B cell (primary cell): ENCODE measurements around the gene DR1. TPM values are rescaled to one million over a fixed set of nuclear protein-coding genes. Genes with fewer than 3 reads are reported as not detected.

Experiments
- ATAC-seq: fragments of 200-7000 bp; cut with Tn5 transposase; one replicate; pipeline ENCODE4 v1.10.0; 2021; ENCODE audit warnings: low read depth, mild to moderate bottlenecking, moderate number of reproducible peaks, moderate library complexity
- CTCF ChIA-PET: fragments of 350-600 bp; sonication (Branson Sonifier 250); formaldehyde crosslinking; loops from one replicate; lab custom pipeline; 2021; ENCODE audit warnings: antibody characterized with exemption, inconsistent platforms; lab: Charles Lee
- POLR2A ChIA-PET: fragments of 350-600 bp; sonication (Branson Sonifier 250); formaldehyde crosslinking; loops from one replicate; lab custom pipeline; 2021; ENCODE audit warnings: antibody characterized with exemption; lab: Charles Lee
- DNase-seq: peaks from one replicate; pipeline ENCODE4 v3.0.0; 2013
- H2AFZ ChIP-seq: 2 replicates; pipeline ENCODE4 v1.6.1; 2012; ENCODE audit warnings: mild to moderate bottlenecking, low read depth, low read length; ENCODE audit not compliant: insufficient read depth, poor library complexity, severe bottlenecking
- H3K27ac ChIP-seq, 2 donors: 1 replicate in 1 of 2; 2 replicates in 1 of 2; pipeline ENCODE4 v1.5.1; 2012 to 2013; ENCODE audit warnings: low read length in 2 of 2, mild to moderate bottlenecking in 2 of 2, moderate library complexity in 1 of 2
- H3K27me3 ChIP-seq, 4 experiments: fragments of 200-600 bp in 1 of 4; sonication (generic) in 1 of 4; replicated peaks in 1 of 4; 1 replicate in 2 of 4; 2 replicates in 2 of 4; pipeline versions ENCODE4 v1.6.1 to v1.7.0; 2013 to 2016; ENCODE audit warnings: low read length in 3 of 4, mild to moderate bottlenecking in 2 of 4, mixed read lengths in 1 of 4, moderate library complexity in 1 of 4; ENCODE audit not compliant: insufficient read depth in 4 of 4, control insufficient read depth in 3 of 4; ENCODE audit errors: control extremely low read depth in 1 of 4
- H3K36me3 ChIP-seq, 2 experiments: replicated peaks in 1 of 2; 1 replicate in 1 of 2; 2 replicates in 1 of 2; pipeline versions ENCODE4 v1.6.1 to v1.7.1; 2013; ENCODE audit warnings: low read length in 1 of 2; ENCODE audit not compliant: insufficient read depth in 2 of 2, control insufficient read depth in 1 of 2; ENCODE audit errors: control extremely low read depth in 1 of 2, extremely low read depth in 1 of 2
- H3K4me1 ChIP-seq, 2 donors: fragments of 200-600 bp in 1 of 2; sonication (generic) in 1 of 2; 1 replicate in 1 of 2; 2 replicates in 1 of 2; pipeline versions ENCODE4 v1.5.1 to v1.6.1; 2013 to 2017; ENCODE audit warnings: low read length in 2 of 2; ENCODE audit not compliant: control insufficient read depth in 2 of 2, insufficient read depth in 2 of 2
- H3K4me2 ChIP-seq: replicated peaks from 2 replicates; pipeline ENCODE3; 2012; ENCODE audit warnings: mild to moderate bottlenecking, low read depth, low read length; ENCODE audit not compliant: poor library complexity, severe bottlenecking
- H3K4me3 ChIP-seq, 5 experiments: fragments of 200-600 bp in 1 of 5; sonication (generic) in 1 of 5; 1 replicate in 3 of 5; 2 replicates in 2 of 5; pipeline versions ENCODE4 v1.5.1 to v1.7.0; 2011 to 2016; ENCODE audit warnings: low read length in 4 of 5, mild to moderate bottlenecking in 4 of 5, low read depth in 2 of 5, control low read depth in 1 of 5, moderate library complexity in 1 of 5; ENCODE audit not compliant: insufficient read depth in 1 of 5; ENCODE audit errors: control extremely low read depth in 1 of 5, extremely low read depth in 1 of 5
- H3K79me2 ChIP-seq: fragments of 200-600 bp; sonication (generic); one replicate; pipeline ENCODE4 v1.6.0; 2016; ENCODE audit warnings: low read length; ENCODE audit not compliant: control insufficient read depth, insufficient read depth
- H3K9ac ChIP-seq: fragments of 200-600 bp; sonication (generic); 2 replicates; pipeline ENCODE4 v1.6.1; 2017; ENCODE audit warnings: mild to moderate bottlenecking, low read length, moderate library complexity
- H3K9me3 ChIP-seq, 3 donors: one replicate each; pipeline versions ENCODE4 v1.6.1 to v1.7.1; 2013; ENCODE audit warnings: low read length in 2 of 3; ENCODE audit not compliant: control insufficient read depth in 2 of 3, insufficient read depth in 1 of 3; ENCODE audit errors: control extremely low read depth in 1 of 3
- H4K20me1 ChIP-seq: 2 replicates; pipeline ENCODE4 v1.6.0; 2012; ENCODE audit warnings: mild to moderate bottlenecking, low read length; ENCODE audit not compliant: insufficient read depth, control insufficient read depth, poor library complexity, severe bottlenecking
- H3K27ac Mint-ChIP-seq: one replicate; pipeline ENCODE4 v1.8.0; 2021; ENCODE audit warnings: mixed read lengths
- H3K27me3 Mint-ChIP-seq: one replicate; pipeline ENCODE4 v1.8.0; 2021; ENCODE audit warnings: mixed read lengths
- H3K4me1 Mint-ChIP-seq: one replicate; pipeline ENCODE4 v1.8.0; 2021; ENCODE audit warnings: mixed read lengths
- H3K4me3 Mint-ChIP-seq: one replicate; pipeline ENCODE4 v1.8.0; 2021; ENCODE audit warnings: mixed read lengths
- H3K9me3 Mint-ChIP-seq: one replicate; pipeline ENCODE4 v1.8.0; 2022; ENCODE audit warnings: mixed read lengths; ENCODE audit not compliant: insufficient read depth
- CTCF ChIP-seq: fragments of 200-600 bp; IDR thresholded peaks from one replicate; pipeline ENCODE4 v1.8.0; 2022; ENCODE audit warnings: antibody characterized with exemption, mild to moderate bottlenecking
- EZH2 ChIP-seq: IDR thresholded peaks from 2 replicates; pipeline ENCODE4 v1.6.1; 2012; ENCODE audit warnings: borderline replicate concordance, low read depth, mild to moderate bottlenecking, moderate library complexity, low read length; ENCODE audit not compliant: insufficient read depth, poor library complexity, severe bottlenecking
- WGBS: methylation state at CpG from one replicate; pipeline ENCODE4 v1.1.5; 2013; ENCODE audit warnings: missing lambda C conversion rate; ENCODE audit not compliant: insufficient coverage; 5-methylcytosine and 5-hydroxymethylcytosine counted together
- intact Hi-C: fragments of 100-400 bp; cut with micrococcal nuclease; formaldehyde crosslinking; loops from one replicate; pipeline ENCODE4 v1.10.0; 2022
- polyA plus RNA-seq: library from polyadenylated mRNA; depleted of rRNA; stranded (reverse); fragments of >200 nt; gene quantifications from 2 replicates; pipeline ENCODE4 v1.2.3, GENCODE V29; 2012
- total RNA-seq, 2 donors: library from RNA; stranded (reverse); fragments of 120-200 nt in 1 of 2; gene quantifications; 1 replicate in 1 of 2; 2 replicates in 1 of 2; pipeline versions ENCODE4 v1.2.3 to v1.2.4, GENCODE V29; 2013 to 2022

Gene DR1
- total and polyA plus RNA-seq, 2 donors (not counting 1 experiment from before 2014, with no cell fraction given) = 11.4 to 69.2 TPM

GRCh38 chr1:93323185-93323820, 22.4 kb upstream of the DR1 start:
- Mint-ChIP-seq H3K9me3 (no peaks in the 10 kb centered on the region), H3K27ac (no peak overlapping the region), H3K4me1 (no peaks in the 10 kb centered on the region), H3K4me3 (no peak overlapping the region), H3K27me3 (no peaks in the 10 kb centered on the region)
- 100% methylated on average over 2 of the region's 3 CpGs for WGBS
- intact Hi-C loops = no loop called here
- Histone ChIP-seq H3K79me2 (no peaks in the 10 kb centered on the region), H4K20me1 (no peaks in the 10 kb centered on the region), H3K36me3 (no peaks in the 10 kb centered on the region), H3K9ac (no peak overlapping the region), H3K27me3 (no peaks in the 10 kb centered on the region), H2AFZ (no peak overlapping the region), H3K4me3 (no peak overlapping the region), H3K4me2 (no peak overlapping the region), H3K27ac (no peak overlapping the region), H3K9me3 (no peaks in the 10 kb centered on the region), H3K4me1 (no peaks in the 10 kb centered on the region)
- DNase-seq (no peak), ATAC-seq (no peak)
- POLR2A ChIA-PET = no interaction called here
- CTCF ChIA-PET = interaction anchor here (1.2 to 2.9 kb wide), 2 partner anchors 19 to 523 kb away, joined by 3 to 11 read pairs; no protein-coding TSS in a partner anchor
- TF ChIP-seq EZH2 = no peak
- no peak for TF ChIP-seq CTCF
